GM12865 (cell line): ENCODE results near the gene ONECUT1.
A peak's percentile ranks its signal among the peaks of the same experiment; 100 is the strongest.

ENCODE experiments used
- DNase-seq: peaks from one replicate; pipeline ENCODE4 v3.0.0; 2010; ENCODE audit warnings: low read depth
- H3K4me3 ChIP-seq: 2 replicates; pipeline ENCODE4 v1.5.1; 2011; ENCODE audit warnings: mild to moderate bottlenecking, low read depth, low read length, control low read depth
- CTCF ChIP-seq: IDR thresholded peaks from 2 replicates; pipeline ENCODE4 v1.5.1; 2011; ENCODE audit warnings: low read length, control low read depth, low read depth, inconsistent platforms; ENCODE audit not compliant: insufficient read depth; ENCODE audit errors: missing control alignments

Gene ONECUT1

GRCh38 chr15:52735231-52736089, 54.7 kb downstream of the ONECUT1 start:
- peak; percentile 47 for TF ChIP-seq CTCF
- H3K4me3 ChIP-seq, result no peak overlapping the region
- peak; percentile 88 for DNase-seq

- no peak for DNase-seq
- no peak for TF ChIP-seq CTCF
- no peak overlapping the region for H3K4me3 ChIP-seq
Observed at GRCh38 chr15:52734329-52734728, 55.8 kb downstream of the ONECUT1 start.

- no peak for DNase-seq
- no peak for TF ChIP-seq CTCF
- H3K4me3 ChIP-seq, result no peak overlapping the region
Observed at GRCh38 chr15:52733696-52734255, 56.4 kb downstream of the ONECUT1 start.

- no peak for DNase-seq
- H3K4me3 ChIP-seq, result no peak overlapping the region
- TF ChIP-seq CTCF, result no peak
Observed at GRCh38 chr15:52733088-52733487, 57.0 kb downstream of the ONECUT1 start.

GRCh38 chr15:52732551-52732950, 57.6 kb downstream of the ONECUT1 start:
- H3K4me3 ChIP-seq, result no peak overlapping the region
- DNase-seq, result no peak
- TF ChIP-seq CTCF, result no peak

- TF ChIP-seq CTCF, result no peak
- DNase-seq, result no peak
- H3K4me3 ChIP-seq, result no peak overlapping the region
Observed at GRCh38 chr15:52731732-52732470, 58.2 kb downstream of the ONECUT1 start.
